Keratinocyte (primary cell): Measurements from ENCODE around the gene ATG10. TPM values are rescaled to one million over a fixed set of nuclear protein-coding genes. Genes with fewer than 3 reads are reported as not detected.

Experiments used
- DNase-seq: peaks from one replicate; pipeline ENCODE4 v3.0.0-alpha.2; 2011; ENCODE audit warnings: low read depth, missing footprints, low spot score
- FAIRE-seq: peaks from 2 replicates; lab custom pipeline; 2011; peaks lifted over from hg19 to GRCh38; lab: Jason Lieb, UNC
- H2AFZ ChIP-seq: 2 replicates; pipeline ENCODE4 v1.6.0; 2012; ENCODE audit warnings: low read length, control low read depth, inconsistent platforms; ENCODE audit not compliant: control insufficient read depth
- H3K27ac ChIP-seq: 2 replicates; pipeline ENCODE4 v1.5.1; 2011; ENCODE audit warnings: low read length; ENCODE audit not compliant: control insufficient read depth, insufficient read depth
- H3K27me3 ChIP-seq: 3 replicates; pipeline ENCODE4 v1.6.0; 2011; ENCODE audit warnings: low read length; ENCODE audit not compliant: control insufficient read depth, insufficient read depth; ENCODE audit errors: extremely low read depth
- H3K36me3 ChIP-seq, 2 experiments: 2 replicates in 1 of 2; 3 replicates in 1 of 2; pipeline ENCODE4 v1.5.1; 2011; ENCODE audit warnings: low read length in 2 of 2, mild to moderate bottlenecking in 1 of 2; ENCODE audit not compliant: control insufficient read depth in 2 of 2, insufficient read depth in 2 of 2; ENCODE audit errors: extremely low read depth in 1 of 2
- H3K4me1 ChIP-seq: 3 replicates; pipeline ENCODE4 v1.5.1; 2011; ENCODE audit warnings: low read length; ENCODE audit not compliant: control insufficient read depth, insufficient read depth; ENCODE audit errors: extremely low read depth
- H3K4me2 ChIP-seq: 3 replicates; pipeline ENCODE4 v1.6.0; 2011; ENCODE audit warnings: low read depth, low read length; ENCODE audit not compliant: control insufficient read depth, insufficient read depth; ENCODE audit errors: extremely low read depth
- H3K4me3 ChIP-seq, 3 experiments: fragments of 200-600 bp in 1 of 3; sonication (generic) in 1 of 3; 2 replicates in 2 of 3; 3 replicates in 1 of 3; pipeline ENCODE4 v1.5.1; 2011 to 2016; ENCODE audit warnings: low read length in 3 of 3, mild to moderate bottlenecking in 3 of 3, control low read depth in 2 of 3, inconsistent platforms in 1 of 3, low read depth in 1 of 3, mixed read lengths in 1 of 3, mixed run types in 1 of 3, moderate library complexity in 1 of 3; ENCODE audit not compliant: control insufficient read depth in 2 of 3, insufficient read depth in 2 of 3; ENCODE audit errors: extremely low read depth in 1 of 3
- H3K79me2 ChIP-seq: 2 replicates; pipeline ENCODE4 v1.6.0; 2012; ENCODE audit warnings: low read length; ENCODE audit not compliant: control insufficient read depth, insufficient read depth
- H3K9ac ChIP-seq: 3 replicates; pipeline ENCODE4 v1.6.0; 2011; ENCODE audit warnings: low read length; ENCODE audit not compliant: control insufficient read depth, insufficient read depth; ENCODE audit errors: extremely low read depth
- H3K9me1 ChIP-seq: 3 replicates; pipeline ENCODE4 v1.6.0; 2011; ENCODE audit warnings: low read length; ENCODE audit not compliant: control insufficient read depth, insufficient read depth; ENCODE audit errors: extremely low read depth
- H3K9me3 ChIP-seq: 2 replicates; pipeline ENCODE4 v1.5.1; 2012; ENCODE audit warnings: low read depth, low read length; ENCODE audit not compliant: control insufficient read depth
- H4K20me1 ChIP-seq: 3 replicates; pipeline ENCODE4 v1.6.0; 2011; ENCODE audit warnings: low read length; ENCODE audit not compliant: control insufficient read depth, insufficient read depth; ENCODE audit errors: extremely low read depth
- EZH2 ChIP-seq: IDR thresholded peaks from one replicate; pipeline ENCODE4 v1.6.1; 2012; ENCODE audit warnings: inconsistent platforms, mild to moderate bottlenecking, low read length, moderate library complexity
- dilution Hi-C: fragments of 300-500 bp; cut with MboI; formaldehyde crosslinking; loops from one replicate; pipeline ENCODE4 v1.7.0; 2020; ENCODE audit warnings: low sequenced_read_pairs; ENCODE audit not compliant: extremely low pct_ligation_motif_present
- polyA plus RNA-seq, 5 experiments: library from polyadenylated mRNA; depleted of rRNA in 3 of 5; stranded (reverse) in 3 of 5; stranded (forward) in 1 of 5; unstranded in 1 of 5; fragments of >200 nt; gene quantifications; 1 replicate in 1 of 5; 2 replicates in 3 of 5; 3 replicates in 1 of 5; pipeline versions ENCODE4 v1.2.1 to v1.2.3, GENCODE V29; 2011 to 2012; ENCODE audit warnings: missing spikeins in 2 of 5, low read depth in 1 of 5, low replicate concordance in 1 of 5
- TF ChIP-seq, protein P1 (sequence below), 3 experiments: IDR thresholded peaks in 1 of 3; conservative IDR thresholded peaks in 1 of 3; optimal IDR thresholded peaks in 1 of 3; 2 replicates in 2 of 3; 3 replicates in 1 of 3; pipeline versions ENCODE3 to v1.5.1; 2011; ENCODE audit warnings: low read length in 3 of 3, mild to moderate bottlenecking in 3 of 3, moderate library complexity in 2 of 3, control low read depth in 1 of 3, inconsistent platforms in 1 of 3; ENCODE audit not compliant: insufficient read depth in 2 of 3; ENCODE audit errors: extremely low read depth in 1 of 3

Gene ATG10
- polyA plus RNA-seq, 1 donor (not counting 4 experiments of a cell fraction or from before 2014, with no cell fraction given), result 5.4 TPM

DNA sequence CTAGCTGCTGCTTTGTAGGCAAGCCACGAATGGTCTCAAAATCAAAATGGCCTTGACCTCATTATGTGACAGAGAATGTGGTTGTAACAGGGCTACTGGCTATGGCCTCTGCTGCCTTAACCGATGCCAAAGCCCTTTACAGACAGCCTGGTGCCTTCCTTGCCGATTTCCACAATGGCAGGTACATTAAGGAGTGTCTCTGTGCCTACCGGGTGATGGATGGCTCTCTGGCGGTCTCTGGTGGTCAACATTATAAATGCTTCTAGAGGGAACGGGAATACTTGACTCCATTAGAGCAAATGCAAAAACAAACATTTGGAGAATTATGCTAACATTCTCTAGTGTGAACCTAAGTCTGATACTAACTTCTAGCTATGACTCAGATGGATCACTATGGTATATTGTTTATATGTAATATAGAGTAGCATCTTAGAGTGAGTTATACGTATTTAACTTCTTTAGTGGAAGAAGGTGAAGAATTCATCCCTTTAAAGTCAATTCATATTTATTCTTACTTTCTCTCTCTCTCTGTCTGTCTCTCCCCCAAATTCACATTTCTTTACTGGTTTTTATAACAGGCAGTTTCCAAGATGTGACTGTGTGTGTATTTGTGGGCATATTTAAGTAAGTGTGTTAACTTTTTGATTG is 253.8 kb downstream of the ATG10 start:
- H3K9me3 ChIP-seq, result no peaks in the 10 kb centered on the region
- peak overlapping the region; percentile 0 for H3K4me2 ChIP-seq
- DNase-seq, result peak; percentile 28
- H2AFZ ChIP-seq, result peak overlapping the region; percentile 39
- no peaks in the 10 kb centered on the region for H3K4me1 ChIP-seq
- no peaks in the 10 kb centered on the region for H3K79me2 ChIP-seq
- peak; percentile 86 for FAIRE-seq
- H3K27ac ChIP-seq, result no peak overlapping the region
- dilution Hi-C loops, result no loop called here
- TF ChIP-seq, protein P1, sequence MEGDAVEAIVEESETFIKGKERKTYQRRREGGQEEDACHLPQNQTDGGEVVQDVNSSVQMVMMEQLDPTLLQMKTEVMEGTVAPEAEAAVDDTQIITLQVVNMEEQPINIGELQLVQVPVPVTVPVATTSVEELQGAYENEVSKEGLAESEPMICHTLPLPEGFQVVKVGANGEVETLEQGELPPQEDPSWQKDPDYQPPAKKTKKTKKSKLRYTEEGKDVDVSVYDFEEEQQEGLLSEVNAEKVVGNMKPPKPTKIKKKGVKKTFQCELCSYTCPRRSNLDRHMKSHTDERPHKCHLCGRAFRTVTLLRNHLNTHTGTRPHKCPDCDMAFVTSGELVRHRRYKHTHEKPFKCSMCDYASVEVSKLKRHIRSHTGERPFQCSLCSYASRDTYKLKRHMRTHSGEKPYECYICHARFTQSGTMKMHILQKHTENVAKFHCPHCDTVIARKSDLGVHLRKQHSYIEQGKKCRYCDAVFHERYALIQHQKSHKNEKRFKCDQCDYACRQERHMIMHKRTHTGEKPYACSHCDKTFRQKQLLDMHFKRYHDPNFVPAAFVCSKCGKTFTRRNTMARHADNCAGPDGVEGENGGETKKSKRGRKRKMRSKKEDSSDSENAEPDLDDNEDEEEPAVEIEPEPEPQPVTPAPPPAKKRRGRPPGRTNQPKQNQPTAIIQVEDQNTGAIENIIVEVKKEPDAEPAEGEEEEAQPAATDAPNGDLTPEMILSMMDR (optimal IDR thresholded peaks at IDR 0.05 in 1 of 3, IDR thresholded peaks at IDR 0.05 in 1 of 3, conservative IDR thresholded peaks at IDR 0.05 in 1 of 3; ENCODE audit: extremely low read depth in 1 of 3, insufficient read depth in 2 of 3, low read length in 3 of 3), result peak; percentile 69 to 89 (median 79)
- no peak for TF ChIP-seq EZH2
- H3K9me1 ChIP-seq, result no peaks in the 10 kb centered on the region
- H4K20me1 ChIP-seq, result no peaks in the 10 kb centered on the region
- H3K27me3 ChIP-seq, result no peaks in the 10 kb centered on the region
- no peak overlapping the region for H3K9ac ChIP-seq
- H3K36me3 ChIP-seq, result no peaks in the 10 kb centered on the region
- H3K4me3 ChIP-seq, result no peak overlapping the region

DNA sequence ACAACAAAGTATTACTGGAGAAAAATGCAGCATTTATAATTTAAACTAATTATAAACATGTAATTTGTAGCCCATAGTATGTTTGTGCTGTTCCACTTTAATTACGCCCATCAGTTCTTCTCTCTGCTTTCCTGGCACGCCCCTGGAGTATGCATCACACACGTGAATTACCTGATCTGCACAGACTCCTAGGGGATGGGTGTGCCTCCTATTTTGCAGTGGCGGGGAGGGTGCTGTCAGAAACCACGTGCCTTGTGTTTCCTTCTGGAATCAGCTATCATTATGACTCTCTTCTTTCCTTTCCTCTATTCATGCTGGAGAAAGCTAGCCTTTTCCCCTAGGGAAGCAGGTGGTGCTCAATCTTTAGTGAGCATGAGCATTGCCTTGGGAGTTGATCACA is 263.1 kb downstream of the ATG10 start:
- Histone ChIP-seq H3K27ac (no peak overlapping the region), H4K20me1 (no peaks in the 10 kb centered on the region), H3K9me1 (no peaks in the 10 kb centered on the region), H3K9ac (no peak overlapping the region), H3K9me3 (no peaks in the 10 kb centered on the region), H3K4me3 (no peak overlapping the region), H3K27me3 (no peaks in the 10 kb centered on the region), H3K36me3 (no peaks in the 10 kb centered on the region), H2AFZ (no peak overlapping the region), H3K79me2 (no peaks in the 10 kb centered on the region), H3K4me1 (peaks cover 3% of the 10 kb centered on the region), H3K4me2 (no peak overlapping the region)
- TF ChIP-seq, protein P1 (optimal IDR thresholded peaks at IDR 0.05 in 1 of 3, IDR thresholded peaks at IDR 0.05 in 1 of 3, conservative IDR thresholded peaks at IDR 0.05 in 1 of 3; ENCODE audit: extremely low read depth in 1 of 3, insufficient read depth in 2 of 3, low read length in 3 of 3), result no peak
- no peak for TF ChIP-seq EZH2
- peak; percentile 44 for FAIRE-seq
- DNase-seq, result no peak
- dilution Hi-C loops, result no loop called here
